GM19035 (cell line): ENCODE data around the gene PCGF3.
"Not testable (repeated sequence)": the region's sequence is repeated elsewhere in the genome, so short reads cannot be mapped to it uniquely, and the experiment has no call there.

Experiments used
- ATAC-seq: cut with Tn5 transposase; IDR thresholded peaks from one replicate; pipeline ENCODE4 v1.9.1; 2021; ENCODE audit not compliant: unreplicated experiment

PCGF3 gene

DNA sequence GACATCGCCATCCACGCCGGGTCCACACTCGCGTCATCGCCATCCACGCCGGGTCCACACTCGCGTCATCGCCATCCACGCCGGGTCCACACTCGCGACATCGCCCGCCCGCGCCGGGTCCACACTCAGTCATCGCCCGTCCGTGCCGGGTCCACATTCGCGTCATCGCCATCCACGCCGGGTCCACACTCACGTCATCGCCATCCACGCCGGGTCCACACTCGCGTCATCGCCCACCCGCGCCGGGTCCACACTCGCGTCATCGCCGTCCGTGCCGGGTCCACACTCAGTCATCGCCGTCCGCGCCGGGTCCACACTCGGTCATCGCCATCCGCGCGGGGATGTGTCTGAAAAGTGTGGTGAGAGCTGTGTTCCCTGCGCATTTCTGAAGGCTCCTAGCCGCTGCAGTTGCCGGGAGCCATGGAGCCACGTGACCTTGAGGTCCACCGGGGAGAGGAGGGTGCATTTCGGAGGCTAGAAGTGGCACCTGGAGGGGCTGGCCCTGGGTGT lies 17.3 kb downstream of the PCGF3 start:
- ATAC-seq = no peak

DNA sequence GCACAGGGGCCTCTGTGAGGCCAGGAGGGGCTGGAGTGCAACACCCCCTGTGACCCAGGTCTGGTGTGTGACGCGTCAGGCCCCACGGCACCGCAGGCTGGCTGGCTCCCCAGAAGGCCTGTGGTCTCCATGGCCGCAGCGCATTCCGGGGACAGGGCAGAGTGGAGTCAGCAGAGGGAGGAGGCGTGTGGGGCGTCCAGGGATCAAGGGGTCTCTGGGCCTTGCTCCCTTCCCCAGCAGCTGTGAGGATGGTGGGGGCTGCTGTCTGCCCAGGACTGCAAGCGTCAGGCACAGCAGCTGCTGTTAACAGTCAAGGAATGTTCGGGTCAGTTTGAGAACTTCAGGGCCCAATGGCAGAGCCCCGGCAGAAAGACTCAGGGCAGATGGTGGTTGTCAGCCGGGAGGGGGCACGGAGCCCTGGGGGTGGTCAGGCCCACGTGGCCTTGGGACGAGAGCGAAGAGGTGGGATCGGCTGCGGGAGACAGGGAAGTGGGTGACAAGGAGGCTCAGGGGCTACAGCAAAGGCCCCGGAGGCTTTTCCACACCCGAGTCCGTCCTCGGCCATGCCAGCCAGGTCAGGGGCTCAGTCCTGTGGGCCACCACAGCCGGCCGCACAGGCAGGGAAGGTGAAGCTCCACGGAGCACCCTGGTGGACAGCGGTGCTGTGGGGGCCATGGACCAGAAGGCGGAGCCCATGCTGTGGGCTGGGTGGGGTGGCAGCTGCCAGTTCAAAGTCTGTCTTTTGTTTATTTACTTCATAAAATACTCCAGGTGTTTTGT lies 18.3 kb downstream of the PCGF3 start:
- no peak for ATAC-seq

DNA sequence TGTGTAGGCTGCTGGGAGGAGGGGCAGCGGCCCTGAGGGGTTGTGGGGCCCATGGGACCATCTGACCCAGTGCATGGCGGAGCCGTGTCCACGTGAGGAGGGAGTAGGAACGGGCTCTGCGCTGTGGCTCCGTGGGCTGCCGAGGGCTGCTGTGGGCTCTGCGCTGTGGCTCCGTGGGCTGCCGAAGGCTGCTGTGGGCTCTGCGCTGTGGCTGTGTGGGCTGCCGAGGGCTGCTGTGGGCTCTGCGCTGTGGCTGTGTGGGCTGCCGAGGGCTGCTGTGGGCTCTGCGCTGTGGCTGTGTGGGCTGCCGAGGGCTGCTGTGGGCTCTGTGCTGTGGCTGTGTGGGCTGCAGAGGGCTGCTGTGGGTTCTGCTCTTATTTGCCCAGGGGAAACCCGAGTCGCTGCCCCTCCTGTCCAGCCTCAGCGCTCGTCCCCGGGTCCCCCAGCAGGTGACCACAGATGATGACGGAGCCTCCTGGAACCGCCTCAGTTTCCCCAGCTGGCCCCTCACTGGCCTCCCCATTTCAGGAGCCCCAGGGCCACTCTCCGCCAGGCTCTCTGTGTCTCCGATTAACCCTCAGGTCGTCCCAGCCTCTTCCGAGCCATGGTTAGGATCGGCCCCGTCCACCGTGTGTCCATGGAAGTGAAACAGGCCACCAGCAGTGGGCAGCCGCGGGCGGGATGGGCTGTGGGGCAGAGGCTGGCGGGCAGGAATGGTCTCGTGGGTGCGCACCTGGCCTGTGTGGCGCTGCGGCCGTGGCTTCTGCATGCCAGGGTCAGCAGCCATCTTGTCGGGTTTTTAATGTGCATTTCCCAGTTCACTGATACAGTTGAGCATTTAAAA lies 20.0 kb downstream of the PCGF3 start:
- no peak for ATAC-seq

- ATAC-seq = no peak
These were observed 20.7 kb downstream of the PCGF3 start for GRCh38 chr4:726235-726787.

GRCh38 chr4:726838-727237 lies 21.2 kb downstream of the PCGF3 start:
- no peak for ATAC-seq

DNA sequence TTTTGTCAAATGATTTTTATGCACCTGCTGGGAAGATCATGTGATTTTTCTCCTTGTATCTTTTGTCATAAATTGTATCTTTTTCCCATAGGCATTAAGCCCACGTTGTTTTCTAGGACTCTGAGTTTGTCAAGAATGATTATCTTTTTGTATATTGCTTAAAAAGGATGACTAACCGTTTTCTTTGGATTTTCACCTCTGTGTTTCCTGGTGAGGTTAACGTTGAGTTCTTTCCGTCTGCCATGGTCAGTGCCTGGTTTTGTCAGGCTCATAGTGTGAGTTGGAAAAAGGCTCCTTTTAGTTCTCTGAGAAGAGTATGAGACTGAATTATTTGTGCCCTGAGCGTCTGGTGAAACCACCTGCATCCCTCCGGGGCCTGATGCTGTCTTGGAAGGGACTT lies 21.9 kb downstream of the PCGF3 start:
- ATAC-seq = no peak

GRCh38 chr4:729336-730315 lies 24.0 kb downstream of the PCGF3 start:
- ATAC-seq = no peak

GRCh38 chr4:730511-730910 lies 24.9 kb downstream of the PCGF3 start:
- ATAC-seq = no peak

GRCh38 chr4:730946-731904 lies 25.6 kb downstream of the PCGF3 start:
- ATAC-seq = not testable (repeated sequence)

- not testable (repeated sequence) for ATAC-seq
These were observed 26.3 kb downstream of the PCGF3 start for GRCh38 chr4:731954-732353.

DNA sequence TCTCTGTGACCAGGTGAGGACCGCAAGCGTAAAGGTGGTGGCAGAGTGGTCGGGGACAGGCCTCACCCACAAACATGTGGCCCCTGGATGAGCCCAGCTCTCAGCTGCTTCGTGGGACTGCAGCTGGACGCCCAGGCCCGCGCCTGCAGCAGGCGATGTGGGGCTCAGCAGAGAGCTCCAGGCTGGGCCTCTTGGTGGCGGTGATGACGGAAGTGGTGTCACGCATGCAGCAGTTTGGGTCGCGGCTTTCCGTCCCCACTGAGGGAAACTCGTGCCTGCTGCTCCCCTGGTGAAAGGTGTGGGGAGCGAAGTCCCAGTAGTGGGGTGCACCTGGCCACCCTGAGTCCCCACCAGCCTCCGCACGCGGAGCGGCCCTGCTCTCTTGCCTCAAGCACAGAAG lies 26.9 kb downstream of the PCGF3 start:
- no peak for ATAC-seq

DNA sequence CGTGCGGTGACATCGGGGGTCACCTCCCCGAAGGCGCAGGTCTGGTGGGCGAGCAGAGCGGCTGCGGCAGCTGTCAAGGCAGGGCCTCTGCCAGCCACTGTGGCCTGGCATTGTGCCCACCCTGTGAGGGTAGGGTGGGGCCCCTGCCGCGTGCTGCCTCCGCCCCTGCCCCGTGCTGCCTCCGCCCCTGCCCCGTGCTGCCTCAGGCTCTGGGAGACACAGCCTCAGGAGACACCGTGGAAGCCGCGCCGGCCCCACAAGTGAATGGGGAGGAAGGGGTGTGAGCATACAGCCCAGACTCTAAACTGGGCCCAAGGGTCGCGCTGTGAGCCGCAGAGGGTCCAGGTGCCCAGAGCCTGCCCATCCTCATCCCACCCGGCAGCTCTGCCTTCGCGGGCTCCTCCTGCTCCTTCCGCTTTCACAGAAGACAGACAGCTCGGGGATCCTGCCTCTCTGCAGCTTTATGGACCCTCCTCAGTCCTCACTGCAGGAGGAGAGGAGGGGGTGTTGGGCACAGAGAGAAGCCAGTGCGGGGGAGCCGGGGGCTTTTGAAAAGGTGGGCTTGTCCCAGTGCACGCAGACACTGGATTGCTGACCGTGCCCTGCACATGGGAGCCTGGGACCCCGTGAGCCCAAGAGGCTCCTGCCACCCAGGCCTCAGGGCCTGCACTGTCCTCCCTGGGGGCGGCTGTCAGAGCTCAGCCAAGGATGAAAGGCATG lies 27.4 kb downstream of the PCGF3 start:
- no peak for ATAC-seq

GRCh38 chr4:733631-733980 lies 28.0 kb downstream of the PCGF3 start:
- no peak for ATAC-seq

DNA sequence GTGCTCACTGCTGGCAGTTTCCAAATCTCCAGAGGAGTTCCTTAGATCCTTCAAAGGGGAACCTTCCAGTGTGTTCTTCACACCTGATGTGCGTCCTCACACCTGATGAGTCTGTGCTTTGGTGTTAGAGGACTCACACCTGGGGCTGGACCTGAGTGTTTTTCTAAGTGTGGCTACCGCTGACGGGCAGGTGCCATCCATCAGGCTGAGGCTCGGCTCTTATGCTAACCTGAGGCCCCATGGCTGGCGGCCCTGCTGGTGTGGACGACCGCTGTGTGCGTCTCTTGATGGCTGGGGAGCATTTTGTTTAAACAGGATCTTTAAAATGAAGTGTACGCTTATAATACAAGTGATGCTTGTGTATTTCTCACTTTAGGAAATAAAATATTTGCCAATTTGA lies 28.4 kb downstream of the PCGF3 start:
- ATAC-seq = no peak

- no peak for ATAC-seq
These were observed 29.3 kb downstream of the PCGF3 start for GRCh38 chr4:734951-735350.

DNA sequence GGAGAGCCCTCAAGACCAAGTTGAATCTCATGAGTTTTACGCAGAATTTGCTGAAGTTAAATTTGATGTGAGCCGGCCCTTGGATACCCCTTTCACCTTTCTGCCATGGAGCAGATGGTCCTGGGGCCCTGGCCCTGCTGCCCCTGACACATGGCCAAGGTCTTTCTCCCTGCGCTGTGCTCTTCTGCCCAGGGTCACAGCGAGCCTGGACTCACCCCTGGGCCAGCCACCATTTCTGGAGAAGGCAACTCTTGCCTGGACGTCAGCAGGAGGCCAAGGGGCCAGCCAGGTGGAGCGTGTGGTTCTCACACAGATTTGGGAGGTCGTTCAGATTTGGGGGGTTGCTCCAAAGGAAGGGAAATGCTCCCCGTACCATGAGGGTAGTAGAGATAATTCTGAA lies 30.0 kb downstream of the PCGF3 start:
- ATAC-seq = no peak

- ATAC-seq = not testable (repeated sequence)
These were observed 30.9 kb downstream of the PCGF3 start for GRCh38 chr4:736561-736960.

DNA sequence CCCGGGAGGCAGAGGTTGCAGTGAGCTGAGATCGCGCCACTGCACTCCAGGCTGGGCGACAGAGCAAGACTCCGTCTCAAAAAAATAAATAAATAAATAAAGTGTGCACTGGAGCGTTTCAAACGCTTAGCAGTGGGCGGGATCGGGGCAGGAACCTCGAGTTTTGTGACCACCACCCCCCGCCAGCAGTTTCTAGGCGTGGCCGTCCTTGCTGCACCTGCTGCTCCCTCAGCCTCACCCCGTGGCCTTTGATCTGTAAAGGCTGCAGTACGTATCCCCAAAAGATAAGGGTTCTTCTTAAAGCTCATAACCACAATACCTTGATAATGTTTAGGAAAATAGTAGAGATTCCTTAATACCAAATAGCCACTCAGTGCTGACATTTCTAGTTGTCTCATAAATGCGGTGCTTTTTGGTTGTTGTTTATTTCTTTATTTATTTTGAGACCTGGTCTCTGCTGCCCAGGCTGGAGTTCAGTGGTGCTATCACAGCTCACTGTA lies 33.2 kb downstream of the PCGF3 start:
- no peak for ATAC-seq

DNA sequence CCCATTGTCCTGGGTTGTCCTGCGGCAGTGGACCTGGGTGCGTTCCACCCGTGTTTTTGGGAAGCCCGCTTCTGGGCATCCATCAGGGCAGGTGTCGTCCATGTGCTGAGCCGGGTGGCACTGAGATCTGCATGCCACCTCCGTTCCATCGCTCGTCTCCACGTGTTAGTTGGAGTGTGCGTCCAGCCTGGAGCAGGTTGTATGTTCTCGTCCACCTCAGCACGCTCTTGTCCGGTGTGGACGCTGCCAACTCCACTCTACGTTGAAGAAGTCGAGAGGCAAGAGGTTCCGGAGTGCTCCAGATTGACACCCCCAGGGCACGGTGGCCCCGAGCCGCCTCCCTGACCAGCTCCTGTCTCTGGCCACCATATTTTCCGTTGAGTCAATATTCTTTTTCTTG lies 33.9 kb downstream of the PCGF3 start:
- ATAC-seq = no peak
